Fibroblast of villous mesenchyme (primary cell): ENCODE measurements around the gene CREG2. TPM values are rescaled to one million over a fixed set of nuclear protein-coding genes. Genes with fewer than 3 reads are reported as not detected.

ENCODE experiments used
- DNase-seq: peaks from one replicate; pipeline ENCODE4 v3.0.0-alpha.2; 2010; ENCODE audit warnings: low read depth
- H3K4me3 ChIP-seq: 2 replicates; pipeline ENCODE4 v1.5.1; 2011; ENCODE audit warnings: low read depth, mild to moderate bottlenecking, low read length
- total RNA-seq: library from RNA; depleted of rRNA; stranded (reverse); fragments of >200 nt; gene quantifications from 2 replicates; pipeline ENCODE4 v1.2.3, GENCODE V29; 2012
- TF ChIP-seq, protein P1 (sequence below): IDR thresholded peaks from 2 replicates; pipeline ENCODE4 v1.5.1; 2012; ENCODE audit warnings: low read depth, mild to moderate bottlenecking, low read length; ENCODE audit not compliant: insufficient read depth

CREG2 gene
- total RNA-seq, 1 donor: not detected

- DNase-seq: peak; percentile 84
- TF ChIP-seq, protein P1, sequence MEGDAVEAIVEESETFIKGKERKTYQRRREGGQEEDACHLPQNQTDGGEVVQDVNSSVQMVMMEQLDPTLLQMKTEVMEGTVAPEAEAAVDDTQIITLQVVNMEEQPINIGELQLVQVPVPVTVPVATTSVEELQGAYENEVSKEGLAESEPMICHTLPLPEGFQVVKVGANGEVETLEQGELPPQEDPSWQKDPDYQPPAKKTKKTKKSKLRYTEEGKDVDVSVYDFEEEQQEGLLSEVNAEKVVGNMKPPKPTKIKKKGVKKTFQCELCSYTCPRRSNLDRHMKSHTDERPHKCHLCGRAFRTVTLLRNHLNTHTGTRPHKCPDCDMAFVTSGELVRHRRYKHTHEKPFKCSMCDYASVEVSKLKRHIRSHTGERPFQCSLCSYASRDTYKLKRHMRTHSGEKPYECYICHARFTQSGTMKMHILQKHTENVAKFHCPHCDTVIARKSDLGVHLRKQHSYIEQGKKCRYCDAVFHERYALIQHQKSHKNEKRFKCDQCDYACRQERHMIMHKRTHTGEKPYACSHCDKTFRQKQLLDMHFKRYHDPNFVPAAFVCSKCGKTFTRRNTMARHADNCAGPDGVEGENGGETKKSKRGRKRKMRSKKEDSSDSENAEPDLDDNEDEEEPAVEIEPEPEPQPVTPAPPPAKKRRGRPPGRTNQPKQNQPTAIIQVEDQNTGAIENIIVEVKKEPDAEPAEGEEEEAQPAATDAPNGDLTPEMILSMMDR: peak; percentile 83
- H3K4me3 ChIP-seq: no peak overlapping the region
Measured at GRCh38 chr2:101419096-101419663, 31.9 kb upstream of the CREG2 start.

DNA sequence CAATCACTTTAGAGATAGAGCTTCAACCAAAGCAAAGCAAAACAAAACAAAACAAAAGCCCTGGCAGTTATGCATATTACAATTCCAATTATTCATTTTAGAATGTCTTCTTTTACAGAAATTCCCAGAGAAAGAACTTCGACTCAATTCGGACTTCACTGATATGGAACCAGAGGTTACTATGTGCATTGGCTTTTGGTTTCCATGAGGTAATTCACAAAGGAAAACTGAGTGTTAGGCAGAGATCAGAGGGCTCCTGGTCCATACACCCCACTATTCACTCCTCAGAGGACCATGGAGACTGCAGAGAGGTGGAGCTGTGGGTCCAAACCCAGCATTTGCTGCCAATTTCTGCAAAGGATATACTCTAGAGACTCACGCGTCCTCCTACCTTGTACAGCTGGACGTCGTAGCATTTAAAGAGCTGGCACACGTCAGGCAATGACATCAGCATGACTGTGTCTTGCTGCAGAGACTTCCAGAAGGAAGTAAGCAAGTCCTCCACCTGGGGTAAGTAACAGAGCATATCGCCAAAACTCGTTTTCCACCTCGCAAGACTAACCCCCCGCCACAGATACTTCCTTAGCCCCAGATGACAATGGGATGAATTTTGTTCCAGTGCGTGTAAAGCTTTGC, 31.3 kb upstream of the CREG2 start:
- TF ChIP-seq, protein P1: no peak
- DNase-seq: no peak
- H3K4me3 ChIP-seq: no peak overlapping the region

GRCh38 chr2:101416609-101417008, 29.3 kb upstream of the CREG2 start:
- TF ChIP-seq, protein P1: no peak
- H3K4me3 ChIP-seq: no peak overlapping the region
- DNase-seq: no peak

DNA sequence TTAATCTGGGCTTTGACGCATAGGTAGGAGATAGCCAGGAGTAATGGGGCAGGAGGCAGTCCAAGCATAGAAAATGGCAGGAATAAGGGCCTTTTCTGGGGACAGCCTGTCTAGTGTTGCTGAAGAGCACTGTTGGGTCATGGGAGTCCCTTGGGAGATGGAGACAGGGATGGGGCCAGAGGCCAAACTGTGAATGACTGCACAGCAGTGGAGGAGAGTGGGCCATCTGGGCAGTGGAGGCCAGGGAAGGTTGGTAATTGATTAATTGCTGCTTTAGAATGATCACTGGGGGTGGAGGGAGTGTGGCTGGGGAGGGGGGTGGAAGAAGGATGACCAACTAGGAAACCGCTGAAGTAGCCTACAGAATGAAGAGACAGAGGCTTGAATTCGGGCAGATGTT, 28.6 kb upstream of the CREG2 start:
- no peak for DNase-seq
- H3K4me3 ChIP-seq: no peak overlapping the region
- TF ChIP-seq, protein P1: no peak

DNA sequence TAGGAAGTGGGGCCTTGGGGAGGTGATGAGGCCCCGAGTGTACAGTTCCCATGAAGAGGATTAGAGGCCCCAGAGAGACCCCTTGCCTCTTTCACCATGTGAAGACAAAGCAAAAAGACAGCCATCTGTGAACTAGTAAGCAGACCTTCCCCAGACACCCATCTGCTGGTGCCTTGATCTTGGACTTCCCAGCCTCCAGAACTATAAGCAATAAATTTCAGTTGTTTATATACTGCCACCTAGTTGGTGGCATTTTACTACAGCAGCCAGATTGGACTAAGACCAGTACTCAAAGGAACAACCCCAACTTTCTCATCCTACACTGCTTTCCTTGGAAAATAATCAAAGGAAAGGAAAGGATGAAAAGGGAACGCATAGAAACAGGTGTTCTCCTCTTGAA, 27.9 kb upstream of the CREG2 start:
- H3K4me3 ChIP-seq: no peak overlapping the region
- no peak for DNase-seq
- TF ChIP-seq, protein P1: no peak

- TF ChIP-seq, protein P1: no peak
- no peak overlapping the region for H3K4me3 ChIP-seq
- DNase-seq: no peak
Measured at GRCh38 chr2:101412092-101412694, 24.9 kb upstream of the CREG2 start.
